HG03558 (cell line): Measurements from ENCODE around the gene PTGR2.
A peak's percentile ranks its signal among the peaks of the same experiment; 100 is the strongest.
"Not testable (repeated sequence)": the region's sequence is repeated elsewhere in the genome, so short reads cannot be mapped to it uniquely, and the experiment has no call there.

Experiments
- ATAC-seq: cut with Tn5 transposase; IDR thresholded peaks from one replicate; pipeline ENCODE4 v1.9.1; 2021; ENCODE audit warnings: moderate number of reproducible peaks; ENCODE audit not compliant: unreplicated experiment; ENCODE audit errors: extremely low read depth

PTGR2 gene

DNA sequence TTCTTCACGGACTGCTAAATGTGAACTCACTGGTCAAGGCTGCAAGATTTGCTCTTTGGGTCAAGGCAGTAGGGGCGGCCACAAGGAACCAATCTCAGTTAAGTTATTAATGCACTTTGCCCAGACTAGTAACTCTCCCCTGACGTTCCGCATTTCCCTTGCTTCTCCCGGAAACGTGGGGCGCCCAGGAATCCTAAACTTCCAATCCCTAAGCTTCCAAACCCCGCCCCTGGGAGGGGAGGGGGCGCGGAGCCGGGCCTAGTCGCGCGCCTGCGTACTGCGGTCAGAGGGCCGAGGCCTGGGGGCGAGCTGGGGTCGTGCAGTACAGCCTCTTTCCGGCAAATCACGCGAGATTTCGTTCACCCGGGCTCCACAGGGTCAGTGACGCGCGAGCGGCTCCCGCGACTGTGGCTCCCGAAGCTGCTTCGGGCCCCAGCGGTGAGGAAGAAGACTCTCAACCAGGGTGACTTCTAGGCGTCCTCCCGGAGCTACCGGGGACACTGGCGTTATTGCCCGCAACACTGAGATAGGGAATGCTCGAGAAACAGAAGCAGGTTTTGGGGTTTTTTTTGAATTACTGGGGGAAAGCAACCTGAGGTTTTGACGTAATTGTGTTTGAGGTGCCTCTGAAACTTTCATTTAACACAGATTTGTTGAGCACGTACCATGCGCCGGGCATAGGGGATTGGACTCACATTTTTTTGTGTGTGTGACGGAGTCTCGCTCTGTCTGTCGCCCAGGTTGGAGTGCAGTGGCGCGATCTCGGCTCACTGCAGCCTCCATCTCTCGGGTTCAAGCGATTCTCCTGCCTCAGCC is at the start of gene PTGR2:
PTGR2 (plus strand) TSS at position 265 of the 816 bp plus-strand sequence. CDS start 7,032 bp downstream, outside the sequence.
- peak; percentile 38 for ATAC-seq

- ATAC-seq: no peak
Observed at GRCh38 chr14:73802431-73803188, 49.0 kb upstream of the PTGR2 start.

GRCh38 chr14:73804636-73805035 is 47.0 kb upstream of the PTGR2 start:
- no peak for ATAC-seq

- ATAC-seq: no peak
Observed at GRCh38 chr14:73807457-73807856, 44.2 kb upstream of the PTGR2 start.

- ATAC-seq: no peak
Observed at GRCh38 chr14:73809391-73809790, 42.2 kb upstream of the PTGR2 start.

DNA sequence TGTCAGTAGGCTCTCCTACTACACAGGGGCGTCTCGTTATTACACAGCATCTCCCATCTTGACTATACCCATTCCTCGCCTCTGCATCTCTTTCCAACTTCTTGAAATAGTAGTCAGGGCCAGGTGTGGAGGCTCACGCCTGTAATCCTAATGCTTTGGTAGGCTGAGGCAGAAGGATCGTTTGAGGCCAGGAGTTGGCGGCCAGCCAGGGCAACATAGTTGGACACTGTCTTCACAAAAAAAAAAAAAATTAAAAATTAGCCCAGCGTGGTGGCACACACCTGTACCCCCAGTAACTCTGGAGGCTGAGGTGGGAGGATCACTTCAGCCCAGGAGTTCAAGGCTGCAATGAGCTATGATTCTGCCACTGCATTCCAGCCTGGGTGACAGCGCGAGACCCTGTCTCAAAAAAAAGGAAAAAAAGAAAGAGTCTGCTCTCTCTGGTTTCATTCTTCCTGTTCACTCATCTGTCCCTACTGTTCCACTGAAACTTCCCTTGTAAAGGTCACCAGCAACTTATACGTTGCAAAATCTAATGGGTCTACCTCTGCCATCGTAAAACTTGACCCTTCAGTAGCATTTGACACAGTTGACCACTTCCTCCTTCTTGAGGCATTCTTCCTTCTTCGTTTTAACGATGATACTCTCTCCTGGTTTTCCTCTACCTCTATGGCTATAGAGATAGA is 41.0 kb upstream of the PTGR2 start:
- ATAC-seq: no peak

DNA sequence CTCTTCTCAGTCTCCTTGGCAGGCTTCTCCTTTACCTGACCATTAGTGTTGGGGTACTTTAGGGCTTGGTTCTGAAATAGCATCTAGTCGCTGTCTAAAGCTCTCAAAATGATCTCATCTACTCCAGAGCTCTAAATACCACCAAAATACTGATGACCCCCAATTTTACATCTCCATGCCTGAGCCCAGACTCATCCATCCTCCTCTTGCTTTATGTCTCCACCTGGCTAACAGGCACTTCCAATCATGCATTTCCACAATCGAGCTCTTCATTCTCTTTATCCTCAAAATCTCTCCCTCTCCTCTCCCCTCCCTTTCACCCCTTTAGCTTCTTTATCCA is 40.5 kb upstream of the PTGR2 start:
- no peak for ATAC-seq

DNA sequence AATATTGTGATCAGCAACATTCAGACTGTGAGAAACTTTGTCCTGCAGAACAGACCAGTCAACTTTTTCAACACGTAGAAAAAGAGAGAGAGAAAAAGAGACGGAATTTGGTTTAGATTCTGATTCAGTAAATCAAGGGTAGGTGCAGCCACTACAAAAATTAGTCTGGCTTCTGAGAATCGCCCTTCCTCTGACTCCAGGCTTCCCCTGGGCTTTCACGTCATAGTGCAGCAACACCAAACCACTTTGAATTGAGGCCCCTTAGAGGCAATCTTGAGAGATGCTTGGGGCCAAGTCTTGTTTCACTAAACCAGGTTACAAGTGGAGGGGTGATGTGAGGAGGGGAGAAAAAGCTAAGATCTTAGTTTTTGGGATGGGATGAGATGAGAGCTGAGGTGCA is 37.5 kb upstream of the PTGR2 start:
- ATAC-seq: no peak

GRCh38 chr14:73815849-73816248 is 35.8 kb upstream of the PTGR2 start:
- ATAC-seq: no peak

DNA sequence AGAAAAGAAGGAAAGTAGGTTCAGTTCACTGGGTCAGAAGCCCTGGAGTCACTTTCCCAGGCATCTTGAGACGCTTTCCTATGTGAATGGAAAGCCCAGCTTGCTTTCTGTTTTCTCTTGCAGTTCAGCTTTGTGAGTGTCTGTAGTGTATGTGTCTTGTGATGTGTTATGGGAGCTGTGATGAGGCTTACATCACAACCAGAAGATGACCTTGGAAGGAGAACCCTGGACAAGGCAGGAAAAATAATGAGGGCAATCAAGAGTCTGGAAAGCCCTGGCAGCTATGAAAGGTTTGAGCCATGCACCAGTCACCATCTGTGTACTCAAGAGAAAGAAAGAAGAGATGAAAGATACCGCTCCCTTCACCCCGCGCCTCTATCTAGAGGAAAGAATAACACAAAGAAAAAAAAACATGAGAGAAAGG is 35.2 kb upstream of the PTGR2 start:
- no peak for ATAC-seq

- ATAC-seq: no peak
Observed at GRCh38 chr14:73817020-73817655, 34.5 kb upstream of the PTGR2 start.

DNA sequence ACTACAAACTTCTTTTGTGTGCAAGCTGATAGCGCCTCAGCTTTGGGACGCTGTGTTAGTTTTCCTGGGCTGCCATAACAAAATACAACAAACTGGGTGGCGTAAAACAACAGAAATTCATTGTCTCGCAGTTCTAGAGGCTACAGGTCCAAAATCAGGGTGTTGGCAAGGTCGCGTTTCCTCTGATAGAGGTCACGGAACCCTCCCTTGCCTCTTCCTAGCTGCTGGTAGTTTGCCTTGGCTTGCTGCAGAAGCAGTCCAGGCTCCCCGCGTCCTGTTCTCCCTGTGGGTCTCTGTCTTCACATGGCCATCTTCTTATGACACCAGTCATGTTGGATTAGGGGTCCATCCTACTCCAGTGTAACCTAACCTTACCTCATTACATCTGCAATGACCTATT is 32.8 kb upstream of the PTGR2 start:
- ATAC-seq: no peak

GRCh38 chr14:73820631-73821030 is 31.0 kb upstream of the PTGR2 start:
- no peak for ATAC-seq

DNA sequence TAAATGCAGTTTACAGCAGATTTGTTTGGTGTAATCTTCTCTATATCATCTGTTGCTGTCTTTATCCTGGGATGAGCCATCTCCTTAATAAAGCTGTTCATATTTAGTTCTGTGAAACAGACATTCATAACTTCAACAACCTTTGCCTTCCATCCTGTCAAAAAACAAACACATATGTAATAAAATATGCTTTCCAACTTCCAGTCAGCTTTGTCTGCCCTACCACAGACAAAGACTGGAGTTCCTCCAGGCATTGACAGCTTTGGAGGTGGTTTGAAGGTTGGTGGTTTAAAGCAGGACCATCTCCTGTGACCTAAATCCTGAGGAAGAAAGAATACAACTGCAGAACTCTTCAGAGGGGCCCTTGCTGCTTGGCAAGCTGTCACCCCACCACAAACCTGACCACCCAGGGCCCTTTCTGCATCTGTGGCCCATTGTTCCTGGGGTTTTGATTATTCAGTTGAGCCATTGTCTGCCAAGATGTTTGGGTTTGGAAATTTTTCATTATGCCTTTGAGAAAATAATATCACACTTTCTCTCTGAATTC is 28.2 kb upstream of the PTGR2 start:
- ATAC-seq: no peak

DNA sequence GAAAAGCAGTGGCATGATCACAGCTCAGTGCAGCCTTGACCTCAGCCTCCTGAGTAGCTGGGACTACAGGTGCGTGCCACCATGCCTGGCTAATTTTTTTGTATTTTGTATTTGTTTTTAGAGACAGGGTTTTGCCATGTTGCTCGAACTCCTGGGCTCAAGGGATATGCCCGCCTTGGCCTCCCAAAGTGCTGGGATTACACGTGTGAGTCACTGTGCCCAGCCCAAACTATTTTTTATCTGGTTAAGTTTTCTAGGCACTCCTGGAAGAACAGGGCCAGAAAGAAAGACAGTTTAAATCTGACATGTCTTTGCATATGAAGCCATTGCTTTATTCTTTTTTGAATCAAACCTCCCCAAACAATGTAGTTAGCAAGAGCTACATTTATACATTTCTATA is 27.5 kb upstream of the PTGR2 start:
- no peak for ATAC-seq

DNA sequence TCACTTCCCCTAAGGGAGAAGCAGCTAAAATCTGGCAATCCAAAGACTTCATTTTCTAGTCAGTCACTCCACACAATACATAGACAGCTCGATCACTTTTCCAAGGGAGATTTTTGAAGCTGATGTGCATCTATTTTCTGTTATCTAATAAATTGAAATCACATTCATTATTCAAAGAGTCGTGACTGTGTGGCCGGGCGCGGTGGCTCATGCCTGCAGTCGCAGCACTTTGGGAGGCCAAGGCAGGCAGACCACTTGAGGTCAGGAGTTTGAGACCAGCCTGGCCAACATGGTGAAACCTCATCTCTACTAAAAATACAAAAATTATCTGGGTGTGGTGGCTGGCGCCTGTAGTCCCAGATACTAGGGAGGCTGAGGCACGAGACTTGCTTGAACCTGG is 27.1 kb upstream of the PTGR2 start:
- ATAC-seq: no peak

DNA sequence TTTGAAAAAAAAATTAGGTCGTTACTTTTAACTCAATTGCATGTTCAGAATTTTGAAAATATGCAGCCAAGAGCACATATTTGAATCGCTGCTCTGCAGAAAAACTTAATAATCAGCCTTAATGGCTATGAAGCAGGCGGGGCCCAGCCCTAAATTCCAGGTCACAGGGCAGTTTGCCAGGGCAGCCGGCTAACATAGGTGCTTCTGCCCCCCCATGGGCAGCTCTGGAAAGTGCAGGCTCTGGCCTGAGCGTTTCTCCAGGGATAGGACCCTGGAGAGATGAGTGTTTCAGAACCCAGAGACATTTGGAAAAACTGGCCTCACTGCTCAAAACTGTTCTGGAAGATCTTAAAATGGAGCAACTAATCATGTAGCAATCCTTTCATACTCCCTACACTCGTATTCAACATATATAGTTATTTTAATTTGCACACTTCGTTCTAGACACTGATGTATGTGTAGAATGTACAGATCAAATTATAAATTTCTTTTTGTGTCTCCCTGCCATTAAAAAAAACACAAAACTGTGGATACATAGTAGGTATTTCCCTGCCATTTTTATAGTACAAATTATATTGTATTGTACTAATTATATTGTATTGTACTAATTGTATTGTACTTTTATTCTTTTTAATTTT is 26.0 kb upstream of the PTGR2 start:
- ATAC-seq: no peak

DNA sequence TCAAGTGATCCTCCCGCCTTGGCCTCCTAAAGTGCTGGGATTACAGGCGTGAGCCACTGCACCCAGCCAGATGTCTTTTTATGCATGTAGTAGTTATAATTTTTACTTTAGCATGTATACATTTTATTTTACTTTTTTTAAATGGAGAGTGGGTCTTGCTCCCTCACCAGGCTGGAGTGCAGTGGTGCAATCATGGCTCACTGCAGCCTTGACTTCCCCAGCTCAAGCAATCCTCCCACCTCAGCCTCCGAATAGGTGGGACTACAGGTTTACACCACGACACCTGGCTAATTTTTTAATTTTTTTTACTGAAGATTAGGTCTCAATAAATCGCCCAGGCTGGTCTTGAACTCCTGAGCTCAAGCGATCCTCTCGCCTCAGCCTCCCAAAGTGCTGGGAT is 24.4 kb upstream of the PTGR2 start:
- not testable (repeated sequence) for ATAC-seq

DNA sequence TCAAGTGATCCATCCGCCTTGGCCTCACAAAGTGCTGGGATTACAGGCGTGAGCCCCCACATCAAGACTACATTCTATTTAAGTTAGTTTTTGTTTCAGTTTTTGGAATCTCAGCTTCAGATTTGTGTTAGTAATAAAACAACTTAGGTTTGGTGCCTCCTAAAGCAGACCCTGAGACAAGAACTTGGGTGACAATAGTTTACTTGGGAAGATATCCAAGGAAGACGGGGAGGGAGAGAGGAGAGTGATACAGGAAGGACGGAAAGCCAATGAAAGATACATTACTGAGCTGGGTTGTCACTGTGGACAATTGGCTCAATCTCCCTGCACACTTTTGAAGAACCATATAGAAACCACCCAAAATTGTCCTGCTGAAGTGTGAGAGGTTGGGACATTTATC is 22.6 kb upstream of the PTGR2 start:
- no peak for ATAC-seq
